HG02870 (cell line): ENCODE measurements around the gene PACS2.
"Not testable (repeated sequence)": the region's sequence is repeated elsewhere in the genome, so short reads cannot be mapped to it uniquely, and the experiment has no call there.

Experiments used
- ATAC-seq: cut with Tn5 transposase; IDR thresholded peaks from one replicate; pipeline ENCODE4 v1.9.1; 2021; ENCODE audit warnings: mild to moderate bottlenecking, moderate library complexity; ENCODE audit not compliant: unreplicated experiment

PACS2 gene

GRCh38 chr14:105314287-105315200 is at the start of gene PACS2:
Gene PACS2, plus strand, starts transcription at chr14:105314748. Its CDS starts 171 bp downstream, at chr14:105314919.
- peak; percentile 71 for ATAC-seq

DNA sequence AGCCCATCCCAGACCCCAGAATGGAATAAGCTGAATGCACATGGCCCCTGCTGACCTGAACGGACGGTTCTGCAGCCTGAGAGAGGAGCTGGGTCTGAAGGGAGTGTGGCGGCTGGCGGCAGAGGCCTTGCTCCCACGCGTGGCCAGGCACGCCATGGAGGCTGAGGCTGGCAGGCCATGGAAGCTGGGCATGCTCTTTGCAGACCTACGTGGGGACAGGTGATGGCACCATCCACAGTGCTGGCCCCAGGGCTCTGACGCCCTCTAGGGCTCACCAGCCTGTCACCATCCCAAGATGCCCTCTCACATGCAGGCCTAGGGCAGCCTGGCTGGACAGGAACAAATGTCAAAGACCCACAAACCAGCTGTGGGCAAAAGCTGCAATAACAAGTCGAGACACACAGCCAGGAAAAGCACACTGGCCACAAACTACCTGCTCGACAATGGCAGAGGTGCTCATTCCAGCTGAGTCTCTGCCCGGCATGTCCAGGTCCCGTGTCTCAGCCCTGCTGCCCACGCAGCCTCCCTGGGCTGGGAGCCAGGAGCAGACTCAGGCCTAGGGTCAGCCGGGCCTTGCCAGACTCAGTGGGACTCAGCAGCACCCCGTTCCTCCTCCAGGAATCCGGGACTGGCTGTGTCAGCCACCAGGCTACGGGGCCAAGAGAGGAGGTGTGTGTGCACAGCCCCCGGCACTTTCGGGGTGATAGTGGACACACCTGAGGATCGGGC is 46.6 kb upstream of the PACS2 start:
- ATAC-seq: no peak

DNA sequence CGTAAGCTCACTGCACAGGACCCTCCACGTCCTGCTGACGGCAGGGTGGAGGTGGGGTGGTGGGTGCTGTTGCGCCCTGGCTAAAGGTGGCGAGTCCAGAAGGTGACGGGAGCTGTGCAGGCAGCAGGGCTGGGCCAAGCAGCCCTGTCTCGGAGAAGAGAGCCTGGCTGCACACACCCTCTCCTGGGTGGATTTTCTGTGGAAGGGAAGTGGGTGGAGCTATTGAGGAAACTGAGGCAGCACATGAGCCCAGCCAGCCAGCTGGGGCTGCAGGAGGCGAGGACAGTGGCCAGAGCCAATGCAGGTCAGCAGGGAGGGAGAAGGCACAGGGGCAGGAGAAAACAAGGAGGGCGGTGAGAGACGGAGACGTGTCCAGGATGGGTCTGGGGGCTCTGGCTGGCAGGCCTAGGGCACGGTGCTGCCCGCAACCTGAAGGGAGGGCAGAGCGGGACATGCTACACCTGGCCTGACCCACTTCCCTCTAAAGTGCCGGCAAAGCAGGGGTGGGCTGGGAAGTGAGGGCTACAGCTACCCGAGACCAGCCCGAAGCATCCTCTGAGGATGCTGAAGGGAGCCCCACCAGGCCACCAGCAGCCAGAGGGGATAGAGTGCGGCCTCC is 45.7 kb upstream of the PACS2 start:
- no peak for ATAC-seq

GRCh38 chr14:105269405-105269804 is 45.1 kb upstream of the PACS2 start:
- no peak for ATAC-seq

DNA sequence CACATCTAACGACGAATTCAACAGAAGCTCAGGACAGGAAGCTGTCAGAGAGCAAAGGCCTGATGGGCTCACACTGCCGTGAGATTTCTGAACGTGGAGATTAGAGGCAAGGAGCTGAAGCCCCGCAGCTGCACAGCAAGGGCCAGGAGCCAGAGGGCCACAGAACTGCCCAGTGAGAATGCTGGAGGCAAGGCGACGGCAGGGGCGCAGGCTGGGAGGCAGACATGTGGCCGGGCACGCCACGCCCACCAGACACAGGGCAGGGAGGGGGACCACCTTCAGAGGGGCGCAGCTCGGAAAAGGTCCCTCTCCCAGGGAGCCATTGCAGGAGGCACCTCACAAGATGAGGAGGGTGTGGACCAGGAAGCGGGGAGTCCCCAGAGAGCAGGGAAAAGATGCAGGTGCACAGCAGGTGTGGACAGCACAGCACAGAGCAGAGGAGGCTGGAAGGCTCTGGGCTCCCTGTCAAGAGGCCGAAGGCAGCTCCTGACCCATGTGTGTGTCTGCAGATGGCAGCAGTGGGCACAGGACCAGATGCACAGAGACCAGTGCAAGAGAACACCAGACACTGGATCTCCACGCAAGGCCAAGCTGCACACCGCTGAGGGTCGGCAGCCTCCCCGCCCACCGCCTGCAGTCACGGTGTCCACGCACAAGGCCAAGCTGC is 43.2 kb upstream of the PACS2 start:
- ATAC-seq: no peak

GRCh38 chr14:105272623-105273022 is 41.9 kb upstream of the PACS2 start:
- no peak for ATAC-seq

DNA sequence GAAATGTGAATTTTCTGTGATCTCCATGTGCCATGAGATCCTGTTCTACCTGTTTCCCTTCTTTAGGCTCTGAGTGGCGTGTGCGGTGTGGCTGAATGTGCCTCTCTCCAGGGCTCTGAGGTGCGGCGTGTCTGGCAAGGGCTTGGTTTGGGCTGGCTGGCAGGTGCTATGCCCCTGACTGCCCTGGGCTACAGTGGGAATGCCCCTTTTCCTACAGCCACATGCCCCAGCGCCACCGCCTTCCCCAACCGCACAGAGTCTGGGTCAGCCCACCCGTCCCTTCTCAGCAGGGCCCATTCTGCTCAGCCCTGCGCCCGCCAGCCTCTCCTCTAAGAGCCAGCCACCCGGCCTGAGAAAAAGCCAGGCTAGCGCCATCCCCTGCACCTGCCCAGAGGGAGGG is 41.5 kb upstream of the PACS2 start:
- no peak for ATAC-seq

- no peak for ATAC-seq
Measured at GRCh38 chr14:105274637-105275036, 39.9 kb upstream of the PACS2 start.

DNA sequence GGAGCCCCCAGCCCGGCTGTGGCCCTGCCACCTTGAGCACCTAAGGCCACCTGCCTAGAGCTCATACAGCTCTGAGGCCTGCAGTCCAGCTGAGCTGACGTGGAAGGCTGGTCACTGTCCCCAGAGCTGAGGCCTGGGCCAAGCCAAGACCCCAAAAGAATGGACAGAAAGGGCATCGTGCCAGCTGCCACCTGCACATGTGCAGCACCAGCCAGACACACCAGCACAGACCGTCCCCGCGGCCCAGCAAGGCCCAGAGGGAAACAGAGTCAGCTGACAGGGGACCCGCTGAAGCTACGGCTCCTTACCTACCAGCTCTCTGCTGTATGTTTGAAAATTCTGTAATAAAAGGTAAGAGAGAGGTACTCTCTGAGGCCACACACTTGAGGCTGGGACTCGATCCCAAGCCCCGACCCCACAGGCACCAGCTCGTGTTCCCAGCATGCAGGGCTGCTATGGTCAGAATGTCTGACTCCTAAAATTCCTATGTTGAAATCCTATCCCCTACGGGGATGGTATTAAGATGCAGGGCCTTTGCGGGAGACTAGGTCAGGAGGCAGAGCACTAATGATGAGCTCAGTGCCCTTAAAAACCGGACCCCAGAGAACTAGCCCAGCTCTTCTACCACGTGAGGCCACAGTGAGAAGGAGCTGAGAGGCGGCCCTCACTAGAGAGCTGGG is 39.1 kb upstream of the PACS2 start:
- no peak for ATAC-seq

- ATAC-seq: not testable (repeated sequence)
Measured at GRCh38 chr14:105277448-105277847, 37.1 kb upstream of the PACS2 start.

DNA sequence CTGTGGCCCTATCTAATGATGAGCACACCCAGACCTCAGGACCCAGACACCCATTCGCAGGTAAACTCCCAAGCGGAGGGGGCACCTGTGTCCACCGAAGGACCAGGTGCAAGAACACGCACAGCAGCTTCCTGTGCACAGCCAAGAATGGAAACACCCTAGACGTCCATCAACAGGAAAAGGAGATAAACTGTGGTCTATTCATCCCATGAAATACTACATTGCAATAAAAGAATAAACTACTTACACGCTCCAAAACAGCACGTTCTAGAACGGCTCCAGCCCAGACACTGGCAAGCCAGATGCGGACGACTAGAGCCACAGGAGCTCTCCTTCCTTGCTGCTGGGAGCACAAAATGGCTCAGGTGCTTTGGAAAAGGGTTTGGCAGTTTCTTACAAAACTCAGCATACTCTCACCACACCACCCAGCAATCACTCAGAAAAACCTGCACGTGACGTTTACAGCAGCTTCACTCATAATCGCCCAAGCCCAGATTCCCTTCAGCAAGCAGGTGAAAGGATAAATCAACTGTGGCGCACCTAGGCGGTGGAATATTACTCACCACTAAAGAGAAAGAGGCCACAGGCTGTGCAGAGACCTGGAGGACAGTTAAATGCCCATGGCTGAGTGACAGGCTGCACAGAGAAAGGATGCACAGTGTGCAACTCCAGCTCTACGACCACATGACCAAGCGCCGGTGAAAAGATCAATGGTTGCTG is 34.7 kb upstream of the PACS2 start:
- ATAC-seq: no peak

- no peak for ATAC-seq
Measured at GRCh38 chr14:105280525-105280924, 34.0 kb upstream of the PACS2 start.

DNA sequence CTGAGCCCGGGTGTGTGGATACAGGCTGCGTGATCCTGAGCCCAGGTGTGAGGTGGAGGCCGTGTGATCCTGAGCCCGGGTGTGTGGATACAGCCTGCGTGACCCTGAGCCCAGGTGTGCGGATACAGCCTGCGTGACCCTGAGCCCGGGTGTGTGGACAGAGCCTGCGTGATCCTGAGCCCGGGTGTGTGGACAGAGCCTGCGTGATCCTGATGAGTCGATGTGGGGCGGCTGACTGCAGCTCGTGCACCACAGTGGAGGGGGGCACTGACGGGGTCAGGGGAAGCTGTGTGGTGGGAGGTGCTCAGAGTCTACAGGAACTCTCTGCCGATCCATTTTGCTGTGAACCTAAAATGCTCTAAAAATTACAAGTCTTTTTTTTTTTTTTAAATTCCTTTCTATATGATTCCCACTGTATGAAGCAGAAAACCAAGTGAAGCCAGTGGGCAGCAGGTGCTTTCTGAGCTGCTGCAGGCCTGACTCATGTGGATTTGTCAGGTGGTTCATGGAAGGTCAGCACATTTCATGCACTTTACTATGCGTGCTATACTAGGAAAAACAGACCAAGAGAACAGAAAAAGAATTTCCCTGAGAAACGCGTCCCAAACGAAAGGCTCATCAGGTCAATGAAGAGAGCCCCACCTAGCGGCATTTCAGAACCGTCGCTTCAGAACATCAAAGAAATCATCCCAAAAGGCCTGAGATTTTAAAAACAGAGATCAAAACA is 33.0 kb upstream of the PACS2 start:
- ATAC-seq: no peak

DNA sequence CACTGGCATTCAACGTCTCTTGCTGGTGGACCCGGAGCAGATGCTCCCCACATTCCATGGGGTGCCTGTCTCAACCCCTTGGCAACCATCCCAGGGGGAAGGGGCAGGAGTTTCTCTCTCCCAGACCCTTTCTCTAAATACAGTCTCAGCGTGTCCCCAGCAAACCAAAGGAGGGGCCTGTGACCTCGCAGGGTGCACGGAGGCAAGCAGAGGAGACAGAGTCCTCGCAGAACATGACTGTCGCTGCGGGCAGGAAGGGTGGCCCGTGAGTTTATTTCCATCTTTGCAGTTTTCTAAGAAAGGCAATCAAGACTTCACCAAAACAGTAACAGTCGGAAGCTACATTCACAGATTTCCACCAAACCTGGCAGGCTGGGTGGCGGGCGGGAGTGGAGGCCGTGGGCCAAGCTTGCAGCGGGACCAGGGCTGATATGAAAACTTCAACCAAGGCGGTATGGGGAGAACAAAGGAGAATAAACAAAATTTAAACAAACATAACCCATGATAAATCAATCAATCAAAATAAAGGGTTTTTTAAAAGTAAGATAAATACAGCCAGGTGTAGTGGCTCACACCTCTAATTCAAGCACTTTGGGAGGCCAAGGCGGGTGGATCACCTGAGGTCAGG is 32.3 kb upstream of the PACS2 start:
- ATAC-seq: no peak

DNA sequence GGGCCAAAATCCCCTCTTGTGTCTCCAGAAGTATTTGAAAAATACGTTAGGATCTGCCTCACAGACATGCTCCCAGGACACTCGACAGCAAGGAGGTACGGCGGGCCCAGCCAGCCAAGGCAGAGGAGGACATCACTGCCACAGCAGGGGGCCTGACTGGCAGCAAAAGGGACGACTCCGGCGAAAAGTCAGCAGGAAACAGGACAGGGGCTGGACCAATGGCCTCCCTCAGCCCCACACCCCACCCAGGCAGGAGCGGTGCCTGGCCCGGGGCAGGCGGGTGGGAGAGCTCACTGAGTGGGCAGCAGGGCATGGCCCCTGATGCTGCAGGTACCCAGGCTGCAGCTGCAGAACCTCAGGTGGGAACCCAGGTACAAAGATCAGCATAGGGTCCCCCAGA is 31.5 kb upstream of the PACS2 start:
- no peak for ATAC-seq

DNA sequence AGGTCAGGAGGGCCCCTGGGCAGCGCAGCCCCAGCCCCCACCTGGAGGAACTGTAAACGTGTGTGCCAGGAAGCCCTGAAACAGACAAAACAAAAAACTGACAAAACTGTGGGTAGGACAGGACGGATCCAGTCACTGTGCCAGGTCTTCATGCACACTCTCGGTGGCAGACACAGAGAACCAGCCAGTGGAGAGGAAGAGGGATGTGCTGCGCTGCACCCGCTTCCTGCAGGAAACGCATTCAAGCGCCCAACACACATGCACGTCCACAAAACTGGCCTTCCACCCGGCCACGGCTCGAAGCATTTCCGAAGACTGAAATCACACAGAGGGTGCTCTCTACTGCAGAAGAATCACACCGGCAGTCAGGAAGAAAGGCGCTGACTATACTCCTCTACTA is 30.6 kb upstream of the PACS2 start:
- no peak for ATAC-seq

GRCh38 chr14:105285174-105285573 is 29.4 kb upstream of the PACS2 start:
- no peak for ATAC-seq

DNA sequence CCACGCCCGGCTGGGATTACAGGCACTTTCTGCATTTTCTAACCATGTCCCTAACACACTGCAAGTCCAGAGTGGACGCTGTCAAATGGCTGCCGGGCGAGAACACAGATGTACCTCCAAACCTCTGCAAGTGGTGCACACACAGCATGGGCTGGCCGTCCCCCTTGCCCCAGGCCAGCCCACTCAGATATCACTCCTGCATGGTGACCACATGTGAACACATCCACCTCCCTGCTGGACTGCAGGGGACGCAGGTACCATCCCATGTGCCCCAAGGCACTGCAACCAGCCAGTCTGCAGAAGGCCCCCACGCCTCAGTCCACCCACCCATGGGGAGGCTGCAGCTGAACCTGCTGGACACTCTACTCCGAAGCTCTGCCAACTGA is 27.8 kb upstream of the PACS2 start:
- no peak for ATAC-seq
